B cell (primary cell): Measurements from ENCODE around the gene SCGB1D1. TPM values are rescaled to one million over a fixed set of nuclear protein-coding genes. Genes with fewer than 3 reads are reported as not detected.

ENCODE experiments used
- ATAC-seq: fragments of 200-7000 bp; cut with Tn5 transposase; one replicate; pipeline ENCODE4 v1.10.0; 2021; ENCODE audit warnings: low read depth, mild to moderate bottlenecking, moderate number of reproducible peaks, moderate library complexity
- CTCF ChIA-PET: fragments of 350-600 bp; sonication (Branson Sonifier 250); formaldehyde crosslinking; loops from one replicate; lab custom pipeline; 2021; ENCODE audit warnings: antibody characterized with exemption, inconsistent platforms; lab: Charles Lee
- POLR2A ChIA-PET: fragments of 350-600 bp; sonication (Branson Sonifier 250); formaldehyde crosslinking; loops from one replicate; lab custom pipeline; 2021; ENCODE audit warnings: antibody characterized with exemption; lab: Charles Lee
- DNase-seq: peaks from one replicate; pipeline ENCODE4 v3.0.0; 2013
- H2AFZ ChIP-seq: 2 replicates; pipeline ENCODE4 v1.6.1; 2012; ENCODE audit warnings: mild to moderate bottlenecking, low read depth, low read length; ENCODE audit not compliant: insufficient read depth, poor library complexity, severe bottlenecking
- H3K27ac ChIP-seq, 2 donors: 1 replicate in 1 of 2; 2 replicates in 1 of 2; pipeline ENCODE4 v1.5.1; 2012 to 2013; ENCODE audit warnings: low read length in 2 of 2, mild to moderate bottlenecking in 2 of 2, moderate library complexity in 1 of 2
- H3K27me3 ChIP-seq, 4 experiments: fragments of 200-600 bp in 1 of 4; sonication (generic) in 1 of 4; replicated peaks in 1 of 4; 1 replicate in 2 of 4; 2 replicates in 2 of 4; pipeline versions ENCODE4 v1.6.1 to v1.7.0; 2013 to 2016; ENCODE audit warnings: low read length in 3 of 4, mild to moderate bottlenecking in 2 of 4, mixed read lengths in 1 of 4, moderate library complexity in 1 of 4; ENCODE audit not compliant: insufficient read depth in 4 of 4, control insufficient read depth in 3 of 4; ENCODE audit errors: control extremely low read depth in 1 of 4
- H3K36me3 ChIP-seq, 2 experiments: replicated peaks in 1 of 2; 1 replicate in 1 of 2; 2 replicates in 1 of 2; pipeline versions ENCODE4 v1.6.1 to v1.7.1; 2013; ENCODE audit warnings: low read length in 1 of 2; ENCODE audit not compliant: insufficient read depth in 2 of 2, control insufficient read depth in 1 of 2; ENCODE audit errors: control extremely low read depth in 1 of 2, extremely low read depth in 1 of 2
- H3K4me1 ChIP-seq, 2 donors: fragments of 200-600 bp in 1 of 2; sonication (generic) in 1 of 2; 1 replicate in 1 of 2; 2 replicates in 1 of 2; pipeline versions ENCODE4 v1.5.1 to v1.6.1; 2013 to 2017; ENCODE audit warnings: low read length in 2 of 2; ENCODE audit not compliant: control insufficient read depth in 2 of 2, insufficient read depth in 2 of 2
- H3K4me2 ChIP-seq: replicated peaks from 2 replicates; pipeline ENCODE3; 2012; ENCODE audit warnings: mild to moderate bottlenecking, low read depth, low read length; ENCODE audit not compliant: poor library complexity, severe bottlenecking
- H3K4me3 ChIP-seq, 5 experiments: fragments of 200-600 bp in 1 of 5; sonication (generic) in 1 of 5; 1 replicate in 3 of 5; 2 replicates in 2 of 5; pipeline versions ENCODE4 v1.5.1 to v1.7.0; 2011 to 2016; ENCODE audit warnings: low read length in 4 of 5, mild to moderate bottlenecking in 4 of 5, low read depth in 2 of 5, control low read depth in 1 of 5, moderate library complexity in 1 of 5; ENCODE audit not compliant: insufficient read depth in 1 of 5; ENCODE audit errors: control extremely low read depth in 1 of 5, extremely low read depth in 1 of 5
- H3K79me2 ChIP-seq: fragments of 200-600 bp; sonication (generic); one replicate; pipeline ENCODE4 v1.6.0; 2016; ENCODE audit warnings: low read length; ENCODE audit not compliant: control insufficient read depth, insufficient read depth
- H3K9ac ChIP-seq: fragments of 200-600 bp; sonication (generic); 2 replicates; pipeline ENCODE4 v1.6.1; 2017; ENCODE audit warnings: mild to moderate bottlenecking, low read length, moderate library complexity
- H3K9me3 ChIP-seq, 3 donors: one replicate each; pipeline versions ENCODE4 v1.6.1 to v1.7.1; 2013; ENCODE audit warnings: low read length in 2 of 3; ENCODE audit not compliant: control insufficient read depth in 2 of 3, insufficient read depth in 1 of 3; ENCODE audit errors: control extremely low read depth in 1 of 3
- H4K20me1 ChIP-seq: 2 replicates; pipeline ENCODE4 v1.6.0; 2012; ENCODE audit warnings: mild to moderate bottlenecking, low read length; ENCODE audit not compliant: insufficient read depth, control insufficient read depth, poor library complexity, severe bottlenecking
- H3K27ac Mint-ChIP-seq: one replicate; pipeline ENCODE4 v1.8.0; 2021; ENCODE audit warnings: mixed read lengths
- H3K27me3 Mint-ChIP-seq: one replicate; pipeline ENCODE4 v1.8.0; 2021; ENCODE audit warnings: mixed read lengths
- H3K4me1 Mint-ChIP-seq: one replicate; pipeline ENCODE4 v1.8.0; 2021; ENCODE audit warnings: mixed read lengths
- H3K4me3 Mint-ChIP-seq: one replicate; pipeline ENCODE4 v1.8.0; 2021; ENCODE audit warnings: mixed read lengths
- H3K9me3 Mint-ChIP-seq: one replicate; pipeline ENCODE4 v1.8.0; 2022; ENCODE audit warnings: mixed read lengths; ENCODE audit not compliant: insufficient read depth
- CTCF ChIP-seq: fragments of 200-600 bp; IDR thresholded peaks from one replicate; pipeline ENCODE4 v1.8.0; 2022; ENCODE audit warnings: antibody characterized with exemption, mild to moderate bottlenecking
- EZH2 ChIP-seq: IDR thresholded peaks from 2 replicates; pipeline ENCODE4 v1.6.1; 2012; ENCODE audit warnings: borderline replicate concordance, low read depth, mild to moderate bottlenecking, moderate library complexity, low read length; ENCODE audit not compliant: insufficient read depth, poor library complexity, severe bottlenecking
- WGBS: methylation state at CpG from one replicate; pipeline ENCODE4 v1.1.5; 2013; ENCODE audit warnings: missing lambda C conversion rate; ENCODE audit not compliant: insufficient coverage; 5-methylcytosine and 5-hydroxymethylcytosine counted together
- intact Hi-C: fragments of 100-400 bp; cut with micrococcal nuclease; formaldehyde crosslinking; loops from one replicate; pipeline ENCODE4 v1.10.0; 2022
- polyA plus RNA-seq: library from polyadenylated mRNA; depleted of rRNA; stranded (reverse); fragments of >200 nt; gene quantifications from 2 replicates; pipeline ENCODE4 v1.2.3, GENCODE V29; 2012
- total RNA-seq, 2 donors: library from RNA; stranded (reverse); fragments of 120-200 nt in 1 of 2; gene quantifications; 1 replicate in 1 of 2; 2 replicates in 1 of 2; pipeline versions ENCODE4 v1.2.3 to v1.2.4, GENCODE V29; 2013 to 2022

SCGB1D1 gene
- total and polyA plus RNA-seq, 2 donors (not counting 1 experiment from before 2014, with no cell fraction given): not detected

DNA sequence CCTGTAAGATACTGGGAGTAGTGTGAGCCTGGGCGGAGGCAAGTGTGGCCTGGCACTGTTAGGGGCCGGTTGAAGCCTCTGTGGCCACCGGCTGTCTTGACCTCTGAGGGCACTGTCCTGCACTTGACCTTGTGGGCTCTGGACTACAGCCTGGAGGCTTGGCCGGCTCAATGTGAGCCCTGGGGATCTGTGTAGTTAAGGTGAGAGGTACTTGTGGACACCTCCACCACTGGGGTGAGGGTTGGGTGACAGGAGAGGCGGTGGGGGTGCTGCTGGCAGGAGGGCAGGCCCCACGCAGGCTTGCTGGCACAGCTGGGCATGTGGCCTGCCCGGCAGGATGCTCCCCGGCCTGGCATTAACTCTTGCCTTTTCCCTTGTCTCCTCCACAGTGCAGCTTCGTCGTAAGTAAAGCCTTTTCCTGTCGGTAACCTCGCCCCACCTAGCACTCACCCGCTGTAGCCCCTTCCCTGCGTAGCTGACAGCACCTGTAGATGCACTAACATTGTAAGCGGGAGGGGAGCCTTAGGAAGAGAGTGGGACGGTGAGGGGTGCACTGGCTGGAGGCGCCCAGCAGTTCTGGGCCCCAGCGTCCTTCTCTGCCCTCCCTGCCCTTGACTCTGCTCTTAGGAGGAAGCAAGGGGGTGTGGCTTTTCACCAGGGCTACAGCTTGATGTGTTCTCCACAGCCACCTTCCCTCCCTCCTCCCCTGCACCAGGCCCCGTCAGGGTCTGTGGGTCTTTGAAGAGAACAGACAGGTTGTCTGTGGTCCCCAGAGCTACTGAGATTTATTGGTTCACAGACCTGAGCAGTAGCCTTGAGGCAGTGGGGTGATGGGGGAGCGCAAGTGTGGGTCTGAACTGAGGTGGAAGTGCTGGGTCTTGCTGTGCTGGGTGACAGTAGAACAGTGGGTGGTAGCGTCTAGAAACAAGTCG lies 48.6 kb upstream of the SCGB1D1 start:
- H3K9ac ChIP-seq: no peak overlapping the region
- no peaks in the 10 kb centered on the region for H3K4me1 Mint-ChIP-seq
- H3K4me3 ChIP-seq: no peak overlapping the region
- TF ChIP-seq CTCF: no peak
- TF ChIP-seq EZH2: no peak
- no peak overlapping the region for H3K27ac ChIP-seq
- intact Hi-C loops: no loop called here
- no peak overlapping the region for H3K27ac Mint-ChIP-seq
- 94% methylated on average over 19 of the region's 22 CpGs for WGBS
- DNase-seq (no peak), ATAC-seq (no peak)
- H2AFZ ChIP-seq: no peak overlapping the region
- no peaks in the 10 kb centered on the region for H4K20me1 ChIP-seq
- H3K79me2 ChIP-seq: peaks cover 2% of the 10 kb centered on the region
- no peaks in the 10 kb centered on the region for H3K27me3 Mint-ChIP-seq
- H3K4me2 ChIP-seq: no peak overlapping the region
- H3K9me3 Mint-ChIP-seq: no peaks in the 10 kb centered on the region
- no peaks in the 10 kb centered on the region for H3K9me3 ChIP-seq
- CTCF ChIA-PET: no interaction called here
- H3K4me3 Mint-ChIP-seq: no peak overlapping the region
- POLR2A ChIA-PET: no interaction called here
- no peaks in the 10 kb centered on the region for H3K4me1 ChIP-seq
- H3K27me3 ChIP-seq: no peaks in the 10 kb centered on the region
- H3K36me3 ChIP-seq: peaks cover 0 to 62% of the 10 kb centered on the region in 2 experiments

- no peaks in the 10 kb centered on the region for H3K4me1 ChIP-seq
- ChIA-PET POLR2A (no interaction called here), CTCF (no interaction called here)
- H3K36me3 ChIP-seq: peaks cover 0 to 65% of the 10 kb centered on the region in 2 experiments
- DNase-seq (no peak), ATAC-seq (no peak)
- TF ChIP-seq EZH2 (no peak), CTCF (no peak)
- H3K79me2 ChIP-seq: no peaks in the 10 kb centered on the region
- intact Hi-C loops: no loop called here
- H3K4me2 ChIP-seq: no peak overlapping the region
- Mint-ChIP-seq H3K4me1 (no peaks in the 10 kb centered on the region), H3K27me3 (no peaks in the 10 kb centered on the region), H3K4me3 (no peak overlapping the region), H3K9me3 (no peaks in the 10 kb centered on the region), H3K27ac (no peak overlapping the region)
- no peaks in the 10 kb centered on the region for H4K20me1 ChIP-seq
- H3K9me3 ChIP-seq: no peaks in the 10 kb centered on the region
- no peak overlapping the region for H2AFZ ChIP-seq
- no peak overlapping the region for H3K27ac ChIP-seq
- WGBS: 100% methylated on average over 1 of the region's 4 CpGs
- no peak overlapping the region for H3K9ac ChIP-seq
- H3K4me3 ChIP-seq: no peak overlapping the region
- H3K27me3 ChIP-seq: no peaks in the 10 kb centered on the region
These were observed 48.0 kb upstream of the SCGB1D1 start for GRCh38 chr11:62142043-62142375.
